ENCODE results near the gene SKI.

Gene SKI

DNA sequence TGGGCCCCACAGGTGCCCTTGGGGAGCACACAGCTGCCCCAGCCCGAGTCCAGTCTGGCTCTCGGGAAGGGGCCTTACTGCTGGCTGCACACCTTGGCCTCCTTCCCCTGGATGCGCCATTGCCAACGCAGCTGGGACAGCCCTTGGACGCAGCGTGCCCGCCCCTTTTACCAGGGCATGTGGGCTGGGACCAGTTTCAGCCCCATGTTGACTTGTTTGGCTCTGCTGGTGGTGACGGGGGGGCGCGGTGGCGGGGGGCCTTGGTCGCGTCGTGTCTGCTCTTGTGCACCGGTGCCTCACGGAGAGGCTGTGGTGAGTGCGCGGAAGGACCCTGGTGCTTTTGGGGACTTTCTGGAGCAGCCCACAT, 19.6 kb downstream of the SKI start:
- Histone ChIP-seq H3K4me3 (ENCODE audit: low read length) (no peak overlapping the region), H3K36me3 (ENCODE audit: insufficient read depth, low read length) (peaks cover 3% of the 10 kb centered on the region), H3K4me1 (ENCODE audit: control insufficient read depth, insufficient read depth, low read length) (peaks cover 72% of the 10 kb centered on the region), H3K27me3 (ENCODE audit: control insufficient read depth, insufficient read depth, low read length) (no peaks in the 10 kb centered on the region), H3K4me2 (ENCODE audit: low read length) (no peak overlapping the region), H3K9me3 (replicated peaks; ENCODE audit: low read length) (no peaks in the 10 kb centered on the region), H3K9ac (ENCODE audit: low read depth, low read length) (no peak overlapping the region)

DNA sequence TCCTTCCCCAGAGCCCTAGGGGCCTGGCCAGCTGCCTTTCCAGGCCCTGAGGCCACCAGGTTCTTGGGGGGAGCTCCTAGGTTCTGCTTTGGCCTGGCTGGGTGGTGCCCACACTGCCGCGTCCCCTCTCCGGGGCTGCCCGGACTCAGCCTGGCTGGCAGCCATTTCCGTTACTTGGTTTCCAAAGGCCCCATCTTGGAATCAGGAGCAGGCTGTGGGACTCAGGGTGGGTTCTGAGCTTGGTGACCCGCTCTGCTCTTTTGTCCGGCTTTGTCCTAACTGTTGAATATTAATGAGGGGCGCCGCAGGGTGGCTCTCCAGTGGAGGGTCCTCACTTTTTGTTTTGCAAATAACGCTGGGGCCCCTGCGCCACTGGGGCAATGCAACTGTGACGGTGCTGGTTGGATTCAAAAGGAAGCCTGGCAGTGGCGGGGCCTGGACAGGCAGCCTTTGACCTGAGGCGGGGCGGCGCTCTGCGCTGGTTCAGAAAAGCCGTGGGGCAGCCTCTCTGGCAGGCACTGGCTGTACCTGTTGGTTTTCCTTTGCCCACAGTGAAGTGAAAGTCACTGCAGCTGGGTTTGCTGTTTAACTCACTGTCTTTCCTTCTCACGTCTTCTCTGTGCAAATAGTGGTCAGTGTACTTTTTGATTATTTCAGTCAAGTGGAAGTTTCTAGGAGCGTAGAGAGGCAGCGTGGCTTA, 20.2 kb downstream of the SKI start:
- H3K4me1 ChIP-seq (ENCODE audit: control insufficient read depth, insufficient read depth, low read length): peaks cover 66% of the 10 kb centered on the region
- H3K27me3 ChIP-seq (ENCODE audit: control insufficient read depth, insufficient read depth, low read length): no peaks in the 10 kb centered on the region
- no peak overlapping the region for H3K9ac ChIP-seq (ENCODE audit: low read depth, low read length)
- H3K4me2 ChIP-seq (ENCODE audit: low read length): no peak overlapping the region
- no peak overlapping the region for H3K4me3 ChIP-seq (ENCODE audit: low read length)
- no peaks in the 10 kb centered on the region for H3K9me3 ChIP-seq (replicated peaks; ENCODE audit: low read length)
- peaks cover 3% of the 10 kb centered on the region for H3K36me3 ChIP-seq (ENCODE audit: insufficient read depth, low read length)

DNA sequence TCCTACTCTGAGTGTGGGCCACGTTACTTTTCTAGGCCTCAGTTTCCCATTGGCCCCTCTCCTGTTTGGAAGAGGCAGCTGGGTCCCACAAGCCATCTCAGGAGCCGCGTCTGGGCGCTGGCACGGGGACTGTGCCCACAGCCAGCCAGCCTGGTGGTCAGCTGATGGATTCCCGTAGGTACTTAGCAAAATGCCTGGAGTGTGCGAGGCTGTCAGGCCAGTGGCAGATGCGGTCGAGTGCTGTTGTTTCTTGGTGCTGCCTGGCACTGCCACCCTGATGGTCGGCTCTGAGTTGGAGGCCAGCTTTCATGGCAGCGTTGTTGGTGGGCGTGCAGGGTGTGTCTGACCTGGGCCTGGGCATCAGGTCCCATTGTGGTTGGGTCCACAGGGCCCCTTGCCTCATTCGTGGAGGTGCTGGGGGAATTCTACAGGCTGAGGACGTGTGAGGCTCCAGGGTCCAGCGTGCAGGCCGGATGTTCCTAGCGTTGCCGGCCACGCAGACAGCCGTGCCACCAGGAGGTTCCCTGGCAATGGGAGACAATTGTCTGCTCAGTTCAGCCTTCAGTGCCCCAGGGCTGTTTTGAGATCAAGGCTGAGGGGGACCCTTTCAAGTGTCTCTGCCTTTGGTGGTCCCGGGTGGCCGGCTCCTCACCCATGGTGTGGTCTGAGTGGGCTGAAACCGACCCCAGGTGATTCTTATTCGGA, 20.9 kb downstream of the SKI start:
- H3K4me3 ChIP-seq (ENCODE audit: low read length): no peak overlapping the region
- H3K36me3 ChIP-seq (ENCODE audit: insufficient read depth, low read length): peaks cover 10% of the 10 kb centered on the region
- no peak overlapping the region for H3K4me2 ChIP-seq (ENCODE audit: low read length)
- H3K9ac ChIP-seq (ENCODE audit: low read depth, low read length): no peak overlapping the region
- H3K27me3 ChIP-seq (ENCODE audit: control insufficient read depth, insufficient read depth, low read length): no peaks in the 10 kb centered on the region
- H3K9me3 ChIP-seq (replicated peaks; ENCODE audit: low read length): no peaks in the 10 kb centered on the region
- H3K4me1 ChIP-seq (ENCODE audit: control insufficient read depth, insufficient read depth, low read length): peaks cover 62% of the 10 kb centered on the region

DNA sequence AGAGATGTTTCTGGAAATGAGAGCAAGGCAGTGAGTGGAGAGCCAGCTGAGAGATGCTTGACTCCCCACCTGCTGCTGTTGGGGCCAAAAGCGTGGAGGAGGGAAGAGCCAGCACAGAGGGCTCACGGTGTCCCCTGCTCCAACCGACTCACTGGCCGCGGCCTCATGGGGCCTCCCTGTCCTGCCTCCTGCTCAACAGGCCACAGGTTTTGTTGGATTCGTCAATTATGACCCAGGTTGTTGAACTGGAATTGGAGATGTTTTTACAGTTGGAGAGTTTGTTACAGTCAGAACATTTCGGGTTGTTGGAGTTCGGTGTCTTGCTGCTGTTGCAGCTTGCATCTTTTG, 21.4 kb downstream of the SKI start:
- Histone ChIP-seq H3K4me1 (ENCODE audit: control insufficient read depth, insufficient read depth, low read length) (peaks cover 62% of the 10 kb centered on the region), H3K27me3 (ENCODE audit: control insufficient read depth, insufficient read depth, low read length) (no peaks in the 10 kb centered on the region), H3K9me3 (replicated peaks; ENCODE audit: low read length) (no peaks in the 10 kb centered on the region), H3K36me3 (ENCODE audit: insufficient read depth, low read length) (peaks cover 15% of the 10 kb centered on the region), H3K4me2 (ENCODE audit: low read length) (no peak overlapping the region), H3K4me3 (ENCODE audit: low read length) (no peak overlapping the region), H3K9ac (ENCODE audit: low read depth, low read length) (no peak overlapping the region)

DNA sequence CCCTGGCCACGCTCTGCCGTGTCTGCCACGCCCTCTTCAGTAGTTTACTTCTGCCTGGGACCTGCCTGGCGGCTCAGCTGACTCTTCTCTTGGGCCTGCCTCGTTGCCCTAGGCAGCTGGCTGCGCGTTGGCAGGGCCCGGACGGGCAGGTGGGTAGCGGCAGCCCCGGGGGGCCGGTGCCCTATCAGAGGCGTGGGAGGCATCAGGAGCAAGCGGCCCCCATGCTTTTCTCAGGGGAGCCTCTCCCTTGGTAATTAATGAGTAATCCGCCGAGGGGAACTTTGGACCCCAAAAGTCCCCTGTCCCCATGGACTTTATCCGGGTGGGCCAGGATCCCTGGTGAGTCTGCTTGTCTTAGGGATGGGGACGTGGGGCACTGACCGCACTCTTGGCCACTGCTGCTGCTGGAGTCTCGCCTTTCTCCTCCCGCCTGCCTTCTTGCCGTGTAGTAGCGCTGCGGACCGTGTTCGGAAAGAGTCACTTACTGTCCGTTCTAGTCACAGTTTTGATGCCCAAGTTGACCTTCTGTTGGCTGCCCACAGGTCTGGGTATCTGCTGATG, 22.7 kb downstream of the SKI start:
- no peak overlapping the region for H3K9ac ChIP-seq (ENCODE audit: low read depth, low read length)

DNA sequence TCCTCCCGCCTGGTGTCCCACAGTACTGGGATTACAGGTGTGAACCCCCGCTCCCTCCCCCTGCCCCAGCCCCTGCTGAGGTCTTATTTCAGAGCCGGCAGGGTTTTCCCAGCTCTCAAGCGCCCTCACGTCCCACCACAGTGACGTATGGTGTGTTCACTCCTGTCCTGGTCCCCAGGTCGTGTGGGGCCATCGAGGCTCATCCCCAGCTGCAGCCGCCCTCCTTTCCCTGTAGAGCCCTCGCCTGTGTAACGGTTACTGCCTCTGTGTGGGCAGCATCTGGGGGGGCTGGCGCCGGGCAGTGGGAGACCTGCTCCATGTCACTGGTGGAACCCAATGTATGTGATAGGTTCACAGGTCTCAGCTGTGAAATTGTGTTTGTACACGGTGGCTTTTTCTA, 23.2 kb downstream of the SKI start:
- Histone ChIP-seq H3K4me1 (ENCODE audit: control insufficient read depth, insufficient read depth, low read length) (peaks cover 63% of the 10 kb centered on the region), H3K36me3 (ENCODE audit: insufficient read depth, low read length) (peaks cover 19% of the 10 kb centered on the region), H3K4me2 (ENCODE audit: low read length) (peak overlapping the region; percentile 46), H3K4me3 (ENCODE audit: low read length) (no peak overlapping the region), H3K9me3 (replicated peaks; ENCODE audit: low read length) (peaks cover 12% of the 10 kb centered on the region), H3K27me3 (ENCODE audit: control insufficient read depth, insufficient read depth, low read length) (no peaks in the 10 kb centered on the region), H3K9ac (ENCODE audit: low read depth, low read length) (peak overlapping the region; percentile 17)

More for the DNA sequence above, 22.7 kb downstream of the SKI start:
- H3K36me3 ChIP-seq (ENCODE audit: insufficient read depth, low read length): peaks cover 19% of the 10 kb centered on the region
- H3K27me3 ChIP-seq (ENCODE audit: control insufficient read depth, insufficient read depth, low read length): no peaks in the 10 kb centered on the region
- H3K4me1 ChIP-seq (ENCODE audit: control insufficient read depth, insufficient read depth, low read length): peaks cover 63% of the 10 kb centered on the region
- peak overlapping the region; percentile 64 for H3K4me2 ChIP-seq (ENCODE audit: low read length)
- no peak overlapping the region for H3K4me3 ChIP-seq (ENCODE audit: low read length)
- peaks cover 10% of the 10 kb centered on the region for H3K9me3 ChIP-seq (replicated peaks; ENCODE audit: low read length)

DNA sequence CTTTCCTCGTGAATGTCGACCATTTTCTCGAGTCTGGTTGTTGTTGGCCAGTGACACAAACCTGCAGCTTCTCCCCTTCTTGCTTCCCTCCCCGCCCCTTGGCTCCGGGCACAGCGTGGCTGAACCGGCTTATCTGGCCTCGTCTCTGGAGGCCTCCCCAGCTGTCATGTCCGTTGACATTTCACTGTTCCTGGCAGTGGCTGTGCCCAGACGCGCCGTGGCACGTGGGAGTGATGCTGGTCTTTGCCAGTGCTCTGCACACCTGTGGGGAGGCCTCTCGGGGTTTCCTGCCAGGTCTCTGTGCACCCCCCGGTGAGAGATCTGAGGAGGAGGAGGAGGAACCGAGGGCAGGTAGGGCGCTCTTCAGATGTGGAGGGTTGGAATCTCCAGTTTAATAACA, 23.7 kb downstream of the SKI start:
- H3K4me3 ChIP-seq (ENCODE audit: low read length): no peak overlapping the region
- H3K9me3 ChIP-seq (replicated peaks; ENCODE audit: low read length): peaks cover 12% of the 10 kb centered on the region
- H3K9ac ChIP-seq (ENCODE audit: low read depth, low read length): peak overlapping the region; percentile 17
- peaks cover 63% of the 10 kb centered on the region for H3K4me1 ChIP-seq (ENCODE audit: control insufficient read depth, insufficient read depth, low read length)
- no peaks in the 10 kb centered on the region for H3K27me3 ChIP-seq (ENCODE audit: control insufficient read depth, insufficient read depth, low read length)
- peak overlapping the region; percentile 46 for H3K4me2 ChIP-seq (ENCODE audit: low read length)
- H3K36me3 ChIP-seq (ENCODE audit: insufficient read depth, low read length): peaks cover 19% of the 10 kb centered on the region

DNA sequence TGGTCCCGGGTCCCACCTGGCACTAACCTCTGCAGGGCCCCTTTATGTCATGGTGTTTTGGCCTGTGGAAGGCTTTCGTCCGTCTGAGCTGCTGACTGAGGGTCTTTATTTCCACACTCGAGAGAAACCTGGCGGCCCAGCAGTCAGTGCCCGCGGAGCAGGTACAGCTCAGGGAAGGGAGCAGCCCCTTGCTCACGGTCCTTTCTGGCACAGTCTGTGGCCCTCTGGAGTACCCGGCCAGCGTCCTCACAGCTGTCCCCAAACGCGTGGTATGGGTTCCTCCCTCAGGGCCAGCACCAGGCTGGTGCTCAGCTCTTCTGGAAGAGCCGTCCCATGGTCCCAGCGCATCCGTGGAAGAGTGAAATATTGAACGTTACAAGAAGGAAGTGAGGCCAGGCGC, 24.3 kb downstream of the SKI start:
- peaks cover 12% of the 10 kb centered on the region for H3K9me3 ChIP-seq (replicated peaks; ENCODE audit: low read length)
- peaks cover 63% of the 10 kb centered on the region for H3K4me1 ChIP-seq (ENCODE audit: control insufficient read depth, insufficient read depth, low read length)
- no peak overlapping the region for H3K4me2 ChIP-seq (ENCODE audit: low read length)
- no peak overlapping the region for H3K9ac ChIP-seq (ENCODE audit: low read depth, low read length)
- peaks cover 19% of the 10 kb centered on the region for H3K36me3 ChIP-seq (ENCODE audit: insufficient read depth, low read length)
- no peak overlapping the region for H3K4me3 ChIP-seq (ENCODE audit: low read length)
- H3K27me3 ChIP-seq (ENCODE audit: control insufficient read depth, insufficient read depth, low read length): no peaks in the 10 kb centered on the region

DNA sequence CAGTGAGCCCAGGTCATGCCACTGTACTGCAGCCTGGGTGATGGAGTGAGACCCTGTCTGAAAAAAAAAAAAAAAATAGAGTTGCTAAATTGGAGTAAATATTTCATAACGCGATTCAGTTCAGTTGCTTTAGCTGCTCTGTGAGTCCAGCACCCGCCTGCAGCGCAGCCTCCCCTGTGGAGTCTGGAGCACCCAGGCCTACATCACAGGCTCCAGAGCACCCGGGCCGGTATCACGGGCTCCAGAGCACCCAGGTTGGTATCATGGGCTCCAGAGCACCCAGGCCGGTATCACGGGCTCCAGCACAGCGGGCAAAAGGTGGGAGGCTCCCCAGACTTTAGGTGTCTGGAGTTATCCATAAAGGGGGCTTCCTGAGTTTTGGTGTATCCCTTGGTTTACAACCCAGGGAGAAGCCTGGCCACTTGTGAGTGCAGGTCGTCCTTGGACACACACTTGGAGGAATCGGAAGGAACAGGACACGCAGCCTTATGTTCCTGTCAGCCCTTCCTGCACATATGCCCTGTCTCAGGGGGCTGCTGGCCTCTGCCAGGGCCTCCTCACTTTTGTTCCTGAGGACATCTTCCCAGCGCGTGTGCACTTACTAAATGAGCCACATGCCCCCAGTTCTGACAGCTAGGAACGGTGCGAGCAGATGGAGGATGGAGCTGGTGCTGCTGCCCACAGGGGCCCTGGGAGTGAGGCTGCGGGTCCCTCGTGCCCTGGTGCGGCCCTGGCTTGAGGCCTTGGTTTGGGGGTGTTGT, 25.1 kb downstream of the SKI start:
- H3K9ac ChIP-seq (ENCODE audit: low read depth, low read length): no peak overlapping the region

DNA sequence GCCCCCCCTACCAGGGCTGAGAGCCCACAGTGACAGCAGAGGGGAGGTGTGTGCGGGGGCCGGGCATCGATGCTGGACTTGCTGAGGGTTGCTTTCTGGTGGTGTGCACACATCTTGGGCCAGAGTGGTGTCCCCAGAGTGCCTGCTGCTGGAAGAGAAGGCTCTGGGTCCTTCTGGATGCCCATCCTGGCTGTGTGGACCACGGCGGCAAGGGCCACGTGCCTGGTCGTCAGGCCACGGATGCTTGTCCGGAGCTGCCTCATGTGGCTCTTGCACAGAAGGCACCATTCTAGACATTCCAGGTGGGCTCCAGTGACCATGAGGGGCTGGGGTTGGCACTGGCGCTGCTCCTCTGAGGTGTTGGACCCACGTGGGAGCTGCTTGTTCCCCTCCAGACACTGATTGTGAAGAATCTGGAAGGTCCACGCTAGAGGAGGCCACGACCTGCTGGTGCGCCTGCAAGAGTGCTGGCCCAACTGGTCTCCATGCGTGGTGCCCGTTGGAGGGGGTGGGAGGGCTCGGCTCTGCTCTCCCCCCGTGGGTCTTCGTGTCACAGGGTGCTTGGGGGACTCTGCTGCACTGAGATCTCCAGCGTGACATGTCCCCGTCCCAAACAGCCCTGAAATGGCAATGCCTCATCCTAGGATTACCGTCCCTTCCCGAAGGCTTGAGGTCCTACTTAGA, 25.8 kb downstream of the SKI start:
- Histone ChIP-seq H3K36me3 (ENCODE audit: insufficient read depth, low read length) (peaks cover 19% of the 10 kb centered on the region), H3K27me3 (ENCODE audit: control insufficient read depth, insufficient read depth, low read length) (no peaks in the 10 kb centered on the region), H3K9me3 (replicated peaks; ENCODE audit: low read length) (peaks cover 12% of the 10 kb centered on the region), H3K4me1 (ENCODE audit: control insufficient read depth, insufficient read depth, low read length) (peaks cover 63% of the 10 kb centered on the region), H3K9ac (ENCODE audit: low read depth, low read length) (no peak overlapping the region), H3K4me3 (ENCODE audit: low read length) (no peak overlapping the region), H3K4me2 (ENCODE audit: low read length) (no peak overlapping the region)

More for the DNA sequence above, 25.1 kb downstream of the SKI start:
- Histone ChIP-seq H3K4me2 (ENCODE audit: low read length) (no peak overlapping the region), H3K27me3 (ENCODE audit: control insufficient read depth, insufficient read depth, low read length) (no peaks in the 10 kb centered on the region), H3K9me3 (replicated peaks; ENCODE audit: low read length) (peaks cover 12% of the 10 kb centered on the region), H3K4me1 (ENCODE audit: control insufficient read depth, insufficient read depth, low read length) (peaks cover 63% of the 10 kb centered on the region), H3K36me3 (ENCODE audit: insufficient read depth, low read length) (peaks cover 19% of the 10 kb centered on the region), H3K4me3 (ENCODE audit: low read length) (no peak overlapping the region)

DNA sequence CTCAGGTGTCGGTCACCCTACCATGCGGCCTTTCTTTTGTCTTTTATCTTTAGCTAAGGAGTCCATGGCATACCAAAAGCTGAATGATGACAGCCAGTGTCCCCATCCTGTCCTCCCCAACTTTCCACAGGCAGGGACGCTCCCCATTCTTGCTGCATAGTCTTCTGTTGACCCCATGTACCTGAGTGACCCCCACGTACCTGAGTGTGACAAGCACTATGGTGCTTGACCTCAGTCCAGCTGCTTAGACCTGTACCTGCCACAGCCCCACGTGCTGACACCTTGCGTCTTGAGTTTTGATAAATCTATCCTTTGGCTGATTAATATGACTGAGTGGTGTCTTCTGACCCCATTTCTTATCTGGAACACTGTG, 26.9 kb downstream of the SKI start:
- H3K4me2 ChIP-seq (ENCODE audit: low read length): no peak overlapping the region
- H3K9me3 ChIP-seq (replicated peaks; ENCODE audit: low read length): peaks cover 12% of the 10 kb centered on the region
- H3K4me1 ChIP-seq (ENCODE audit: control insufficient read depth, insufficient read depth, low read length): peaks cover 60% of the 10 kb centered on the region
- no peak overlapping the region for H3K4me3 ChIP-seq (ENCODE audit: low read length)
- H3K27me3 ChIP-seq (ENCODE audit: control insufficient read depth, insufficient read depth, low read length): no peaks in the 10 kb centered on the region
- peak overlapping the region; percentile 5 for H3K9ac ChIP-seq (ENCODE audit: low read depth, low read length)
- peaks cover 24% of the 10 kb centered on the region for H3K36me3 ChIP-seq (ENCODE audit: insufficient read depth, low read length)
